GM18517 (cell line): ENCODE results near the gene HS3ST5.
"Not testable (repeated sequence)": the region's sequence is repeated elsewhere in the genome, so short reads cannot be mapped to it uniquely, and the experiment has no call there.

ENCODE experiments used
- ATAC-seq: cut with Tn5 transposase; IDR thresholded peaks from one replicate; pipeline ENCODE4 v1.9.1; 2021; ENCODE audit warnings: mild to moderate bottlenecking, moderate library complexity; ENCODE audit not compliant: unreplicated experiment

The HS3ST5 gene

DNA sequence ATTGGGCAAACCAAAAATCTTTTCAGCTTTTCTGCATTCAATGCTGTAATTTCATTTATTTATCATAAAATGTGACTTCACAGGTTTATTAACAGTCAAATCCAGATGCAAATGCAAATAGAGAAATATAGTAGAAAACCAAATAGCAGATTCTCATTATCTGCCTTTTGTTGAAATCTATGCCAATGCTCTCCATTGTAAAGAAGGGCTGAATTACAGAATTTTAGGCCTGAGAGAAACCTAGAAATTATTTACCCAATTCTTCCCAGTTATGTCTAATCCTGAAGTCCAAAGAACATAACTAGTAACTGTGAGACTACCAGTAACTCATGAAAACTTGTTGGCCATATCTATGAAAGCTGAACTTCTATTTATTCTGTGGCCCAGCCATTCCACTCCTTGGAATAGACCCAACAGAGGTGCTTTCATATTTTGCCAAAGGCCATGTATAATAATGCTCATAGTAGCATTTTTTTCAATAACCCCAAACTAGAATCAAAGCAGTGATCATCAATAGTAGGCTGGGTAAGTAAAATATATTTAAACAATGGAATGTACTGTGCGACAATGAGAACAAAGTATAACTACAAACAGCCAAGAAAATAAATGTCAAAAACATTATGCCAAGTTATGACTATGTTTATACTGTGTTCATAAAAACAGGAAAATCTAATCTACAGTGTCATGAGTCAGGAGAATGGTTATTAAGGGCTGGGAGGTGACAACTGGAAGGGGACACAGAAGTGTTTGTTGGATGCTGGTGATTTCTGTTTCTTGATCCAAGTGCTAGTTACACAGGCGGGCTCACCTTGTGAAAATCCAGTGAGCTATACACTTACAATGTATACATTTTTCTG, 183.8 kb downstream of the HS3ST5 start:
- no peak for ATAC-seq

DNA sequence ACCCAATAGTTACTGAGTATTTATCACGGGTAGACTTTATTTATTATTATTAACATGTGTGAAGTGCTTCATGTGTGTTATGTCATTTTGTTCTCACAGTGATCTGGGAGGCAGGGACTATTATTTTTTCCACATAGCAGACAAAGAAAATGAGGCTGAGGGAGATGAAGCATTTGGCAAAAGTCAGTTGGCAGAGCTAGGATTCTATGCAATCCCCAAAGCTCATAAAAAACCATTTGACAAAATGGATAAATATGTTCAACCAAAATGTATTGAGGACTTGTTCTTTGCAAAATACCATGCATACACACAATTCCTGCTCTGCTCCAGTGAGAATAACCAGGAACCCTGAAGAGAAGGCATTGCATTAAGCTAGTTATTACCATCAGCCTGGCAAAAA, 184.4 kb downstream of the HS3ST5 start:
- no peak for ATAC-seq

DNA sequence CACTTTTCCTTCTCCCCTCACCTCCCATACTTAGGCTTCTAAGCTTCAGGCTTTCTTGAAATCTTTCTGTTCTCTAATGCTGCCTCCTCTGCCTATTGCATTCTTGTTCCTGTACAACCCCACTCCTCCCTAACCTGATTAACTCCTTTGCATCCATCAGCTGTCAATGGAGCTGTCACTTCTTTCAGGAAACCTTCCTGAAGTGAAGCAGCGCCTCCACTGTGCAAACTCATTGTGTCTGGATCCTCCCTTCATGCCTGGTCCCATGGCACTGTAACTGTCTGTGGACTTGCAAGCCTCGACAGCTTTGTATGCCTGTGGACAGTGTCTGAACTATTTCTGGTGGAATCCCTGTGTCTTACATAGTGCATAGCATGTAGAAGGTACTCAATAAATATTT, 185.0 kb downstream of the HS3ST5 start:
- no peak for ATAC-seq

DNA sequence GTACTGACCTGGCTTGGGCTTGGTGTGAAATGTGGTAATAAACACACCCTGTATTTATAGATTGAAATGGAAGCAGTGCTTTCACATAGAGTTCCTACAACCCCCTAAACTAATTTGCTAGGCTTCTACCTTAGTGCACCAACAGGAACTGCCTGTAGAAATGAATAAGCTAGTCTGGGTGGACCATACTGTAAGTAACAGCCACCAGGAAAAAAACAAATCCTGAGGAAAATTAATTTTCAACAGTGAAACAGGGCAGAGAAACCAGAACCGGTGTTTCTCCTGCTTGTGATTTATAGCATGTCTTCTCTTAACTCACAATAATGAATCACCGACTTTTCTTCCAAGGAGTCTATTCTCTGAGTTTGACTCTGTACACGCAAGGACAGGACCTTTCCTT, 187.1 kb downstream of the HS3ST5 start:
- no peak for ATAC-seq

DNA sequence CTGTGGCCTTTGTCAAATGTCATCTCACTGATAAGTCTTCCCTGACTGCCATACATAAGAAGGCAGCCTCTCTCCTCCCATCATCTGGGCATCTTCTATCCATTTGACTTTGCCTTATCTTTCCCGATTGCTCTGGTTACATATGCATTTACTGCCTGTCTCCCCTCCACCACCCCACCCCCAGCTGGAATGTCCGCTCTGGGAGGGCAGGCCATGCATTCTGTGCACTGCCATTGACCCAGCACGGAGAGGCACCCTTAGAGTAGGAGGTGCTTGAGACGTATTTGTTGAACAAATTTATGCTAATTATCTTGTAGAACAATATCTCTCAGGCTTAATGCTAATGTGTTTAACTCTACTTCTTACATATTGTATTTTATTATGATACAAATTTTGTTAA, 188.0 kb downstream of the HS3ST5 start:
- no peak for ATAC-seq

DNA sequence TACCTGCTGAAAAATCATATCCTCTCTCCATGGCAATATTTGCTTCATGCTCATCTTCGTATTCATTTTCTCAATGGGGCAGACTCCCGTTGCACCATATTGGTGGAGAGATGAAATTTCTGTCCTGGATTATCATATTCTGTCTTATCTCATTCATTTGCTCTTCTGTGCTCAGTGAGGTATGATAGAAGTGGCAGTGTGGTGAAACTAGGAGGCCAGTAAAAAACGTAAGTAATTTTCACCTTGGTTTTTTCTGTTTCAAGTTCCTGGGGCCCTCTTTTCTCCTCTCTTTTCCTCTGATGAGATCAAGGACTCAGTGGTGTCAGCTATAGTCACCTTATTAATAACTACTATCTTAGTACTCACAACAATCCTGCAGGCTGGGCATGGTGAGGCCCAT, 189.4 kb downstream of the HS3ST5 start:
- ATAC-seq, result no peak

DNA sequence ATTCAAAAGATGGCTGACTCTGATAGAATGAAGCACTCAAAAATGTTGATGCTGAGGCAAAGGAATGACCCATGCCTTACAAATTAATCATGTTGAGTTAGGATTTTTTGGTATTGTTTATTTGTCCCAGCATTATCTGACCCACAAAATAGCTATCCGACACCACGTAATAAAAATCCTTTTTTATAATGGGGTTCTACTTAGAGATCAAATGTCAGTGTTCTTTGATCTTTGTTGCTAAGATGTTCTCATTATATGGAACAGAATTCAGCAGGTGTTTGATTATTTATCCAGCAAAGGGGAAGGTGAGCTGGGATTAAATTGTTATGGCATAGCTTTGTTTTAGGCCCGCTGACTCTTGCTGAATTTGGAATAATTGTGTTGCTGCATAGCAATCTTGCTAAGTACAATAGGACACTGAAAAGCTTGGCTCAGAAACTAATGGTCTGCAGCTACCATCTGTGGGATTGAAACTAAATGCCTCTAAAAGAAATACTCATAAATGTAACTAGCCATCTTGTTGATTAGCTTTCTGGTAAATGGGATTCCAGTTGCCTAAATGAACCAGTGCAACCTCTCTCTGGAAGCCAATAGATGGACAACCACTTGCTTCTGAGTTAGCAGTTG, 191.6 kb downstream of the HS3ST5 start:
- no peak for ATAC-seq

DNA sequence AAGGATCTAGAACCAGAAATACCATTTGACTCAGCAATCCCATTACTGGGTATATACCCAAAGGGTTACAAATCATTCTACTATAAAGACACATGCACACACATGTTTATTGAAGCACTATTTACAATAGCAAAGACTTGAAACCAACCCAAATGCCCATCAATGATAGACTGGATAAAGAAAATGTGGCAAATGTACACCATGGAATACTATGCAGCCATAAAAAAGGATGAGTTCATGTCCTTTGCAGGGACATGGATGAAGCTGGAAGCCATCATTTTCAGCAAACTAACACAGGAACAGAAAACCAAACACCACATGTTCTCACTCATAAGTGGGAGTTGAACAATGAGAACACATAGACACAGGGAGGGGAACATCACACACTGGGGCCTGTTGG, 193.6 kb downstream of the HS3ST5 start:
- not testable (repeated sequence) for ATAC-seq

DNA sequence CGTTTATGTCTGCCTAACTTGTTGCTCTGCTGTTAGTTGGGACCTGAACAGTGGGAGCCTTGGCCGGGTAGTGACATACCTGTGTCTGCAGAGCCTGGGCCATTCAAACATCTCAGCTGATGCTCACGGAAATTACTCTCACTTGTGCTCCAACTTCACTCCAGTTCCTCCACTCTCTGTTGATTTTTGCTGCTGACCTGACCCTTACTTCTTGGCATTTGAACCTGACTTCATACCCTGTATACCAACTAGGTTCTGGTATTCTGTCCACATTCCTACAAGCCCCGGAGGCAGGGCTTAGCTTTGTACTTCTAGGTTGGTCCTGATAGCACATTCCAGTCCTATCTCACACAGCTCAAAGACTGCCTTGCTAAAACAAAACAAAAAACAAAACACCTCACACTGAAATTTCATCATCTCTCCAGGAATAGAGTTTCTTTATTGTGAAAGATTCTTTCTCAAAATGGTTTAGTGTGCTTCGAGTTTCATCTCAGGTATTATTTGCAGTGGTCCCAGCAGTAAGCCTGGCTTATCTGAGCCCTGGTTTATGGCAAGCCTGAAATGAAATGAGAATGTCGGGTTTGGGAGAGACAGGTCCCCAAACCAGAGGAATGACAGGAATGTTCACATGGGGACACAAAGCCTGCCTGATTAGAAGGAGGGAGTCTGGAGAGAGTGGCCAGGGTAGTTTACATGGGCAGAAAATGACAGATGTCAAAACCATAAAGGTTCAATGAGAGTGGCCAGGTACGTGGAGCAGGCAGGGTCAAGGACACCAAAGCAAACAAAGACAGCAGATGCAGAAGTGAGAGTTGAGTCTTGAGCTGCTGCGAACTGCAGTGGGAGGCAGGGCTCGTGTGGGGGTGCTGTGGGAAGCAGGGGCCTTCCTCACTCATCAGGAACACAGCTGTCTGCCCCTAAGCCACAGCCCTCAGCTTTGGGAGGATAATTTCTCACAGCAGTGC, 197.7 kb downstream of the HS3ST5 start:
- no peak for ATAC-seq

DNA sequence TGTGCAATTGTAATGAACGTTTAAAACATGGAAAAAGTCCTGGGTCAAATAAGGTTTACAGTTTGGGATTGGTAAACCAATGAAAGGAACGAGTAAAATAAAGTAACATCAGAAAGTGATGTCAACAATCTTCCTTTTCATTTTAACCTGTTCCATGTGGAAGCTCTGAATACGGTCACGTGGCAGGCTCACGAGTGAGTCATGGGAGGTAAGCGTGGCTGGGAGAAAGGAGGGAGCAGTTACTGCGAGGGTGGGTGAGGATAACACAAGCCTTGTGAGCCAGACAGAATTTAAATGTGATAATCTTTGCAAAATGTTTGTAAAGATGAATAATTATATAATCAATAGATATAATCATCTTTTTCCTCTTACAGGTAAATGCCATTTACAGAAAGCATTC, 200.6 kb downstream of the HS3ST5 start:
- no peak for ATAC-seq

DNA sequence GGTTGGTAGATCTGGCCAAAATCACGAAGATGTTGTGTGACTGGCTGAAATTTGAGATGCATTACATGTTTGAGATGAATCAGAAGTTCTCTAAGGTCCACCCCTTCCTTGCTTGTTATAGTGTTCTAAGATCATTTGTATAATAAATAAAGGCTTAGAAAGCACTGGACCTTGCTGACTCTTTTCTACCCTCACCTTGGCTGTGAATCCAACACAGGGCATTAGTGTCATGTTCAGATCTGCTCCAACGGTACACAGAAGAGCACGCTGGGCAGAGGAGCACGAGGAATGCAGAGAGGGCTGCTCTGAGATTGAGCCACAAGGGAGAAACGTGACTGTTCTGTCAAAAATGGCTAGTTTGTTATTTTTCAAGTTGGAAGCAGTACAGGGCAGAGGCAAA, 202.4 kb downstream of the HS3ST5 start:
- no peak for ATAC-seq

DNA sequence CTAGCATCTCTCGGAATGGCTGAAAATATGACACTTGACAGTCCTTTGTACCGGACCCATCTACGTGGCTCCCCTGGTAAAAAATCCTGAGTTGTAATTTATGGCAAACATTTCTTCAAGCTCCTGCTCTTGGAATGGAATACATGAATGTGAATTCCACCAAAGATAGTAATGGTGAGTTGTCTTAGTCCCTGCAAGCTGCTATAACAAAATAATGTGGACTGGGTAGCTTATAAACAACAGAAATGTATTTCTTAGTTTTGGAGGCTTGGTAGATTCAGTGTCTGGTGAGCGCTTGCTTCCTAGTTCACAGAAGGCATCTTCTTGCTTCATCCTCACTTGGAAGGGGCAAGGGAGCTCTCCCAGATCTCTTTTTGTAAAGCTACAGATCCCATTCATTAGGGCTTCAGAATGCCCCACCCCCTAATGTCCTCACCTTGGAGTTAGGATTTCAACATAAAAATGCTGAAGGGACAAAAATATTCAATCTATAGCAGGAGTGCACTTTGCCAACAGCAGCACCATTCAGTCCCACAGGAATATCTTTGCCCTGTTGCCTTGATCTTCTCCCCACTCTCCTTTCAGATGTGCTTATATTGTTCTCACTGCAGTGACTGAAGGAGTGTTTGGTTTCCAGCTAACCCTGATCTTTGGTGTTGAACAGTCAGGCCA, 204.1 kb downstream of the HS3ST5 start:
- ATAC-seq, result no peak

DNA sequence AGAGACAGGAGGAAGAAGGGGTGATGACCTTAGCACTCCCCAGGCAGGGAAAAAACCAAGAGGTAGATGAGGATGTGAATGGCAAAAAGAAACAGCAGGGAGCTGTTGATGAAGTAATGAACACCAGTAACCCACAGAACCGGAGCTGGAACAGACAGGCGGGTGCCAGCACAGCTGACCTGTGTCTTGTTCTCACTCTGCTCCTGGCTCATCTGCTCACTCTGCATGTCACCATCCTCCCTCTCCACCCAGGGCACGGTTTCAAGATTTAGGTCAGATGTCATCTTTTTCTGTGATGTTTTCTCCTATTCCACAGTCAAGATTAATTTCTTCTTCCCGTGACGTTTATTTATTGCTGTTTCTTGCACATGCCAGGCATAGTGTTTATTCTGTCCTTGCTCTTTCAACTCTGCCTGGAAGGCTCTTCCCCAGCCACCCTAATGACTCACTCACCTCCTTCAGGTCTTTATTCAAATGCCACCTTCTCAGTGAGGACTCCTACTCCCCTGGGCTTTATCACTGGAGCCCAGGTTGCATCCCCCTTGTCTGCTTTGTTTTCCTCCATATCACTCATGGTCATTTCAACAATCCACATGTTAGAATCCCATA, 207.4 kb downstream of the HS3ST5 start:
- ATAC-seq, result no peak

DNA sequence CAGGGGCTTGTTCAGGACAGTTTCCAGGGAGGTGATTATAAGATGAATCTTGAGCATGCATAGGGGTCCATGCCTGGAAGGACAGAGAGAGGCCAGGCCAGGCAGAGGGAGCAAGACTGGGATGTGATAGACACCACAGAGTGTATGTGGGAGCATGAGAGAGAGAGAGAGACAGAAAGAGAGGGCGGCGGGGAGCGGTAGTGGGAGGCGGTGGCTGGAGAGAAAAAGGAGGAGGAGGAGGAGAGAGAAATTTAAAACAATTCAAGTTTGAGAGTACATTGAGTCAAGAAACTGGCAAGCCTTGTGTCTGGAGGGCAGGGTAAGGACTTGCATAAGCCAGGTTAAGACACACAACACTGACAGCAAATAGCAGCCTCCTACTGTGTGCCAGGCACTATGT, 209.0 kb downstream of the HS3ST5 start:
- ATAC-seq, result no peak

DNA sequence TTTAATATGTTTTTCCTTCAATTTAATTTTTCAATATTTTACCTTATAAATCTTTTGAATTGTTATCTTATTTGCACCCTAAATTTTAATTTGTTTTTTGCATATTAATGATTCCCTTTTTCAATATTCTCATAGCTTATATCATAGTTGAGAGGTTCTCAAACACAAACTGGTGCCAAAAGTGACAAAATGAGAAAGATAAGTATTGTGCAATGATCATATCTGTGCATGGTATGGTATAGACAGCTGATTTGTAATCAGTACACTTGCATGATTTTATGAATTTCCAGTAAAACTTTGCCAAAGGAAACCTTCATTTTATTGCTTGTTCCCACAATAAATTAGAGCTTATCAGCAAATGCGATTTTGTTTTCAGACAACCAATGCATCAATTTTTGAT, 210.9 kb downstream of the HS3ST5 start:
- no peak for ATAC-seq

DNA sequence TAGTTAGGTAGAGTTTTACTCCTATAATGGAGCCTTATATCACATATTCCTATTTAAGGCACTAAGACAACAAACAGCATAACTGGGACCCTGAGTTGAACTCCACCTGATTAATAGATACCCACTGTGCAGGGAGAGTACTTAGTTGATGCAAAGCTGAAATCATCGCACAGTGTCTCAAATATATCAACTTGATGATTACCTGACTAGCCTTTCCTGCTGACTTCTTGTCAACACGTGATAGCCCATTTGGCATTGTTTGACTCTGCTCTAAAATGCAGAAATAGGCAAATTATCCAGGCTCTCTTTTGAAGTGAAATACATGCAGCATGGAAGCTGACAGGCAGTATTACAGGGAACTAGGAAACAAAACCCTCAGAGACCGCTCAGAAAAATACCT, 217.2 kb downstream of the HS3ST5 start:
- no peak for ATAC-seq

DNA sequence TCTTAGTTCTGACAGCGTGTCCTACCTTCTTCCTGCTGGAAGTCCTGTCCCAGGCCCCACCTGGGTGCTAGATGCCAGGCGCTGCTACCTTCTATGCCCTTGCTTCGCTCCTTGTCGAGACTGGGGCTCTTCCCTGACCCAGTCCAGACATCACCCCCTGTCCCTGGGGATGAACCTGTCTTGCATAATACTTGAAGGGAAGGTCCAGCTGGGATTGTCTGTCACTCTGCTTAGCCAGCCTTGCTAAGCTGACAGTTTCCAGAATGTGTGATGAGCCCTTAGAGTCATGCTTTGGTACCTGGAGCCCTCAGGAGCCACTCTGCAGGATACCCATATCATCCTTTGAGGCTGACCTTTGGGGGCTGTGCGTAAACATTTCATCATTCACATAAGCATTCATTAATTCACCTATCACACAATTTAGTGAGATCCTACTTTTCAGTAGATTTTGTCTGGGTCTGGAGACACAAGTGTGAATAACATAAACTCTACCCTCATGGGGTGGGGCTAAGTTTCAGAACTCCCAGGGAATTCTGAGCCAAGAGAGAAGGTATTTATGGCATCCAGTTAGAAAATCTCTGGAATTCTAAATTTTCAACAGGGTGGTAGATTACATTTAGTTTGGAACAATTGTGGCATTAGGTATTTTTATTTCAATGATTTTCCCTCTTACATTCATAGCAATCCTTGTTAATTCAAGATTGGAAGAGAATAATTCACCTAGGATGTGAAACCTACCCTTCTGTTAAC, 220.7 kb downstream of the HS3ST5 start:
- no peak for ATAC-seq

DNA sequence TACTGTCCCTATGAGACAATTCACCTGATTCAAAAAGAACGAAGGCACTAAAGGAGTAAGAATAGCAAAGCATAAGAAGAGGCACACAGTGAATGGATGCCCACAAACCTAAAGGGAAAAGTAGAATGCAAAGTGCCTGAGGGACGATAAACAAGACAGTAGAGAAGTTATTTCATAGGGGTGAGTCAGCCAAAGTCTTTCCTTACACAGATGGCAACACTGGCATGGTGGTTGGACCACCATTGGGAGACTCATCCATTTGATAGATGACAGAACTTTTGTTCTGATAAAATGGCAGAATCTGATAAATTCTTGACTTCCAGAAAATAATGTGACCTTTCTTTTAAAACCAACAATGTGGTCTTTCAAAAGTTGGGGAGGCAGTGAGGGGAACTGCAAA, 223.8 kb downstream of the HS3ST5 start:
- no peak for ATAC-seq

DNA sequence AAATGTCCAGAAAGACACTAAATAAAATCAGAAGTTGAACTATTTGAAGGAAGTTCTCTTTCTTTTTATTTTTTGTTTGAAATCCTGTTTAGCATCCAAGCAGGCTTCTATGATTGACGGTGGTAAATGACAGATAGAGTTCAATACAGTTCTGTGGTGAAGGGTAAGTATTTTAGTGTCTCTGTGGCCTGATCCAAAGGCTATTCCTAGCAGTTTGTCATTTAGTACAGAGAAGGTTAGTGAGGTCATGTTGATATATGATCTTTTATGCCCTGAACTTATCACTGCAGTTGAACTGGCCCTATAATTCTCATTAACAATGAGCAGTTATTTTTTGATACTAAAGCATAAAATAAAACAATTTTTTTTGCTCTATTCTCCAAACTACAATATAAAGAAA, 227.2 kb downstream of the HS3ST5 start:
- no peak for ATAC-seq
